D721Med (cell line): Measurements from ENCODE around the gene SMAD1.
"Not testable (repeated sequence)": the region's sequence is repeated elsewhere in the genome, so short reads cannot be mapped to it uniquely, and the experiment has no call there.

ENCODE experiments used
- DNase-seq: peaks from one replicate; pipeline ENCODE4 v3.0.0; 2011; ENCODE audit warnings: low spot score; ENCODE audit not compliant: insufficient read length
- FAIRE-seq: peaks from 2 replicates; lab custom pipeline; 2011; peaks lifted over from hg19 to GRCh38; lab: Jason Lieb, UNC
- TF ChIP-seq, protein P1 (sequence below): IDR thresholded peaks from 2 replicates; pipeline ENCODE4 v1.5.1; 2012; ENCODE audit warnings: mild to moderate bottlenecking, control low read depth; ENCODE audit not compliant: insufficient read depth; ENCODE audit errors: missing control alignments

The SMAD1 gene

DNA sequence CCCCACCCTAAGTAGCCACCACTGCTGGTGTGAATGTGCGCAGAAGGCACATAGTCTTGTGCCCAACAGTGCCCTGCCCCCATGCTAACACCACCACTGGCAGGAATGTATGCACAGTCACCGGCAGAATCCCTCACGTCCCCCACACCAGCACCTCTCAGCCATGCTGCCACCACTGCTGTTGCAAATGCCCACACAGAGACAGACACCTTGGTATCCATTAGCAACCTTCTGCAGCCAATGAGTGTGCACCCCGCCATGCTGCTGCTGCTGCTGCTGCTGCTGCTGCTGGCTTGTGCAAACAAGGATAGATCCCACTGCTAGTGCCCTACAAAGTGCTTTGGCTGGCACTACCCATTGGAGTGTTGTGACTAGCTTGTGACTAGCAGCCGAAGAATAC is 85.1 kb downstream of the SMAD1 start:
- no peak for DNase-seq
- FAIRE-seq: no peak
- TF ChIP-seq, protein P1, sequence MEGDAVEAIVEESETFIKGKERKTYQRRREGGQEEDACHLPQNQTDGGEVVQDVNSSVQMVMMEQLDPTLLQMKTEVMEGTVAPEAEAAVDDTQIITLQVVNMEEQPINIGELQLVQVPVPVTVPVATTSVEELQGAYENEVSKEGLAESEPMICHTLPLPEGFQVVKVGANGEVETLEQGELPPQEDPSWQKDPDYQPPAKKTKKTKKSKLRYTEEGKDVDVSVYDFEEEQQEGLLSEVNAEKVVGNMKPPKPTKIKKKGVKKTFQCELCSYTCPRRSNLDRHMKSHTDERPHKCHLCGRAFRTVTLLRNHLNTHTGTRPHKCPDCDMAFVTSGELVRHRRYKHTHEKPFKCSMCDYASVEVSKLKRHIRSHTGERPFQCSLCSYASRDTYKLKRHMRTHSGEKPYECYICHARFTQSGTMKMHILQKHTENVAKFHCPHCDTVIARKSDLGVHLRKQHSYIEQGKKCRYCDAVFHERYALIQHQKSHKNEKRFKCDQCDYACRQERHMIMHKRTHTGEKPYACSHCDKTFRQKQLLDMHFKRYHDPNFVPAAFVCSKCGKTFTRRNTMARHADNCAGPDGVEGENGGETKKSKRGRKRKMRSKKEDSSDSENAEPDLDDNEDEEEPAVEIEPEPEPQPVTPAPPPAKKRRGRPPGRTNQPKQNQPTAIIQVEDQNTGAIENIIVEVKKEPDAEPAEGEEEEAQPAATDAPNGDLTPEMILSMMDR: no peak

GRCh38 chr4:145567516-145567915 is 85.9 kb downstream of the SMAD1 start:
- no peak for DNase-seq

DNA sequence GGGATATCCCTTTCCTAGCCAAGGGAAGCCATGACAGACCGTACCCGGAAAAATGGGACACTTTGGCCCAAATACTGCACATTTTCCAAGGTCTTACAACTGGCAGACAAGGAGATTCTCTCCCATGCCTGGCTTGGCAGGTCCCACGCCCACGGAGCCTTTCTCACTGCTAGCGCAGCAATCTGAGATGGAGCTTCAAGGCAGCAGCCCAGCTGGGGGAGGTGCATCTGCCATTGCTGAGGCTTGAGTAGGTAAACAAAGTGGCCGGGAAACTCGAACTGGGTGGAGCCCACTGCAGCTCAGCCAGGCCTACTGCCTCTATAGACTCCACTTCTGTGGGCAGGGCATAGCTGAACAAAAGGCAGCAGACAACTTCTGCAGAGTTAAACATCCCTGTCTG is 92.9 kb downstream of the SMAD1 start:
- FAIRE-seq, DNase-seq: not testable (repeated sequence)

More at GRCh38 chr4:145567516-145567915, 85.9 kb downstream of the SMAD1 start:
- no peak for FAIRE-seq
- TF ChIP-seq, protein P1: no peak

DNA sequence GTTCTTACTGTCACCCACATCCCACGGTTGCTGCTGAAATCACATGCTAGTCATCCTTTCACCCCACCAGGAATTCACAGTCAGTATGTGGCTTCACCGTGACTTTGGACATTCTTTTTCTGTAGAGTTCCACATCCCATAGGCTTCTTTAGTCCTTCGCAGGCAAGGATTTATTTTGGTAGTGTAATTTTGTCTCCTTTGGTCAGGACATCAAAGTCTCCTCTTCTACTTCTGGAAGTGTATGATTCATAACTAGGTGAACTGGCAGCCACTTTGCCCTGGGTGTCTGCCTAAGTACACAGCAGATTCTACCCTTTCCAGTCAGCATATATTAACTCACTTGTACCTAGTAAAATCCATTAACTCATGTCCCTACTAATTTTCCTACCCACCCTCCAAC is 99.3 kb downstream of the SMAD1 start:
- TF ChIP-seq, protein P1: no peak
- FAIRE-seq: no peak
- no peak for DNase-seq

GRCh38 chr4:145583191-145584055 is 101.8 kb downstream of the SMAD1 start:
- TF ChIP-seq, protein P1: no peak
- DNase-seq: no peak
- FAIRE-seq: no peak

DNA sequence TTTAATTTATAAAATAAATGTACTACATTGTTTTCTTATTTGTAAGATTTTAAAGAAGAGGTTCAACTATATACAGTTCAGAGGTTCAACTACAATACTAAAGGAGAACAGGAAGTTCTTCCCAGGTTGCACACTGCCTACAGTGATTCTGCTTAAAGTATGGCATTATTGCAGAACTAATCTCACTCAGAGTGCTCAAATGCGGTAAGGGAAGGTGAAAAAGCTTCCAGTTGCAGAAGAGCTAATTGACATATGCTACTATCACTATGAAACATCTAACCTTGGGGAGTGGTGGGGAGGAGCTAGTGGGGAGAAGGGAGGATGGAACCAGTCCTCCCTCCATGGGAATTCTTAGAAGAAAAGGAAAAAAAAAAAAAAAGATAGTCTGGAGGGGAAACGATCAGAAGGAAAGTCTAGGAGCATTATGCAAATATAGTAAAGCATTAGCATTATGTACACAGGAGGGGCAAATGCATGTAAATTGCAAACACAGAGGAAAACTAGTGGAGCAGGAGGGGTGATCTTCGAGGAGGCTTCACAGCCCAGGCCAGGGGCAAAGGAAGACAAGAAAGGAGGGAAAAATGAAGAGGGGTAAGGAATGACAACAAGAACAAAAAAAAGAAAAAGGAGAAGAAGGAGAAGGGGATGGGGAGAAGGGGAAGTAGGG is 105.6 kb downstream of the SMAD1 start:
- TF ChIP-seq, protein P1: no peak
- FAIRE-seq (no peak), DNase-seq (no peak)

DNA sequence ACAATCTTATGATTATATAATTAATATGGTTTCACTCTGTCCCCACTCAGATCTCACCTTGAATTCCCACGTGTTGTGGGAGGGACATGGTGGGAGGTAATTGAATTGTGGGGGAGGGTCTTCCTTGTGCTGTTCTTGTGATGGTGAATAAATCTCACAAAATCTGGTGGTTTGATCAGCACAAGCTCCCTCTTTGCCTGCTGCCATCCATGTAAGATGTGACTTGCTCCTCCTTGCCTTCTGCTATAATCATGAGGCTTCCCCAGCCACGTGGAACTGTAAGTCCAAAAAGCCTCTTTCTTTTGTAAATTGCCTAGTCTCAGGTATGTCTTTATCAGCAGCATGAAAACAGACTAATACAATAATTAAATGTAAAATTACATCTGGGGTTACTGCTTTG is 107.7 kb downstream of the SMAD1 start:
- DNase-seq, FAIRE-seq: not testable (repeated sequence)
